Measurements from ENCODE around the gene NSF.

- no peak for TF ChIP-seq CTCF (IDR thresholded peaks at IDR 0.05)
- TF ChIP-seq EP300 (IDR thresholded peaks at IDR 0.05) = no peak
Observed at GRCh38 chr17:46802800-46803199, 212.3 kb downstream of the NSF start.
